Sigmoid colon (tissue), 4 donors: ENCODE results near the gene MAP1A.

ENCODE experiments used
- EP300 ChIP-seq, 4 donors: sonication (generic); formaldehyde crosslinking; IDR thresholded peaks; one replicate each; pipeline ENCODE4 v1.6.1; 2017; ENCODE audit warnings: antibody characterized with exemption in 4 of 4
- POLR2A ChIP-seq, 2 donors: fragments of 450-650 bp; IDR thresholded peaks; one replicate each; pipeline ENCODE4 v1.6.1; 2016; ENCODE audit warnings: antibody characterized with exemption in 2 of 2, mild to moderate bottlenecking in 2 of 2, moderate library complexity in 2 of 2
- POLR2AphosphoS5 ChIP-seq, 4 donors: sonication (generic); formaldehyde crosslinking; IDR thresholded peaks; one replicate each; pipeline ENCODE4 v1.6.1; 2017; ENCODE audit warnings: antibody characterized with exemption in 4 of 4
- TF ChIP-seq, protein P1 (sequence below), 4 experiments: fragments of 450-650 bp in 3 of 4; fragments of 200-600 bp in 1 of 4; IDR thresholded peaks; one replicate each; pipeline ENCODE4 v1.5.1; 2016 to 2019; ENCODE audit warnings: antibody characterized with exemption in 4 of 4, mild to moderate bottlenecking in 3 of 4, moderate library complexity in 2 of 4

DNA sequence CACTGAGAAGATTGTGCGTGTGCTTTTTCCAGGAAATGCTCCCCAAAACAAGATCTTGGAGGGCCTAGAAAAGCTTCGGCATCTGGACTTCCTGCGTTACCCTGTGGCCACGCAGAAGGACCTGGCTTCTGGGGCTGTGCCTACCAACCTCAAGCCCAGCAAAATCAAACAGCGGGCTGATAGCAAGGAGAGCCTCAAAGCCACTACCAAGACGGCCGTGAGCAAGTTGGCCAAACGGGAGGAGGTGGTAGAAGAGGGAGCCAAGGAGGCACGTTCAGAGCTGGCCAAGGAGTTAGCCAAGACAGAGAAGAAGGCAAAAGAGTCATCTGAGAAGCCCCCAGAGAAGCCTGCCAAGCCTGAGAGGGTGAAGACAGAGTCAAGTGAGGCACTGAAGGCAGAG is 4.8 kb downstream of the MAP1A start:
- TF ChIP-seq, protein P1, sequence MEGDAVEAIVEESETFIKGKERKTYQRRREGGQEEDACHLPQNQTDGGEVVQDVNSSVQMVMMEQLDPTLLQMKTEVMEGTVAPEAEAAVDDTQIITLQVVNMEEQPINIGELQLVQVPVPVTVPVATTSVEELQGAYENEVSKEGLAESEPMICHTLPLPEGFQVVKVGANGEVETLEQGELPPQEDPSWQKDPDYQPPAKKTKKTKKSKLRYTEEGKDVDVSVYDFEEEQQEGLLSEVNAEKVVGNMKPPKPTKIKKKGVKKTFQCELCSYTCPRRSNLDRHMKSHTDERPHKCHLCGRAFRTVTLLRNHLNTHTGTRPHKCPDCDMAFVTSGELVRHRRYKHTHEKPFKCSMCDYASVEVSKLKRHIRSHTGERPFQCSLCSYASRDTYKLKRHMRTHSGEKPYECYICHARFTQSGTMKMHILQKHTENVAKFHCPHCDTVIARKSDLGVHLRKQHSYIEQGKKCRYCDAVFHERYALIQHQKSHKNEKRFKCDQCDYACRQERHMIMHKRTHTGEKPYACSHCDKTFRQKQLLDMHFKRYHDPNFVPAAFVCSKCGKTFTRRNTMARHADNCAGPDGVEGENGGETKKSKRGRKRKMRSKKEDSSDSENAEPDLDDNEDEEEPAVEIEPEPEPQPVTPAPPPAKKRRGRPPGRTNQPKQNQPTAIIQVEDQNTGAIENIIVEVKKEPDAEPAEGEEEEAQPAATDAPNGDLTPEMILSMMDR (IDR thresholded peaks at IDR 0.05): no peak
- TF ChIP-seq POLR2AphosphoS5 (IDR thresholded peaks at IDR 0.05): no peak
- no peak for TF ChIP-seq POLR2A (IDR thresholded peaks at IDR 0.05)
- TF ChIP-seq EP300 (IDR thresholded peaks at IDR 0.05): no peak
